GM15510 (cell line): Measurements from ENCODE around the gene APOC1.

ENCODE experiments used
- POLR2A ChIP-seq: IDR thresholded peaks from 3 replicates; pipeline ENCODE4 v1.6.1; 2011; ENCODE audit warnings: borderline replicate concordance; ENCODE audit not compliant: insufficient read length; ENCODE audit errors: extremely low read depth

Gene APOC1

GRCh38 chr19:44904426-44904994 lies 9.9 kb upstream of the APOC1 start:
- no peak for TF ChIP-seq POLR2A

GRCh38 chr19:44905437-44906160 lies 8.8 kb upstream of the APOC1 start, which contains the start of gene APOE:
Gene APOE, plus strand, starts transcription at chr19:44905796. Its CDS starts 829 bp downstream, at chr19:44906625.
- TF ChIP-seq POLR2A, result no peak

- no peak for TF ChIP-seq POLR2A
Observed at GRCh38 chr19:44907613-44908012, 6.8 kb upstream of the APOC1 start.

- no peak for TF ChIP-seq POLR2A
Observed at GRCh38 chr19:44908074-44908835, 6.2 kb upstream of the APOC1 start.

GRCh38 chr19:44908836-44909261 lies 5.6 kb upstream of the APOC1 start:
- no peak for TF ChIP-seq POLR2A

GRCh38 chr19:44909775-44910174 lies 4.6 kb upstream of the APOC1 start:
- no peak for TF ChIP-seq POLR2A

GRCh38 chr19:44912854-44913253 lies 1.6 kb upstream of the APOC1 start:
- TF ChIP-seq POLR2A, result no peak

- no peak for TF ChIP-seq POLR2A
Observed at GRCh38 chr19:44924243-44924725, 9.9 kb downstream of the APOC1 start.

- no peak for TF ChIP-seq POLR2A
Observed at GRCh38 chr19:44925114-44925891, 10.9 kb downstream of the APOC1 start.

- no peak for TF ChIP-seq POLR2A
Observed at GRCh38 chr19:44927746-44928145, 13.3 kb downstream of the APOC1 start.

GRCh38 chr19:44930088-44930487 lies 15.7 kb downstream of the APOC1 start:
- no peak for TF ChIP-seq POLR2A

GRCh38 chr19:44931541-44931940 lies 17.1 kb downstream of the APOC1 start:
- TF ChIP-seq POLR2A, result no peak

GRCh38 chr19:44939668-44940067 lies 25.3 kb downstream of the APOC1 start:
- no peak for TF ChIP-seq POLR2A

- TF ChIP-seq POLR2A, result no peak
Observed at GRCh38 chr19:44942067-44942571, 27.7 kb downstream of the APOC1 start, which contains the start of gene APOC4. Gene APOC4, plus strand, starts transcription at chr19:44942237. Its CDS starts 41 bp downstream, at chr19:44942278.
